Measurements from ENCODE around the gene SLC44A3. TPM values are rescaled to one million over a fixed set of nuclear protein-coding genes. Genes with fewer than 3 reads are reported as not detected.
A peak's percentile ranks its signal among the peaks of the same experiment; 100 is the strongest.

SLC44A3 gene
- total and polyA plus RNA-seq, 2 donors (not counting 1 experiment from before 2014, with no cell fraction given) = 3.9 to 9.7 TPM

DNA sequence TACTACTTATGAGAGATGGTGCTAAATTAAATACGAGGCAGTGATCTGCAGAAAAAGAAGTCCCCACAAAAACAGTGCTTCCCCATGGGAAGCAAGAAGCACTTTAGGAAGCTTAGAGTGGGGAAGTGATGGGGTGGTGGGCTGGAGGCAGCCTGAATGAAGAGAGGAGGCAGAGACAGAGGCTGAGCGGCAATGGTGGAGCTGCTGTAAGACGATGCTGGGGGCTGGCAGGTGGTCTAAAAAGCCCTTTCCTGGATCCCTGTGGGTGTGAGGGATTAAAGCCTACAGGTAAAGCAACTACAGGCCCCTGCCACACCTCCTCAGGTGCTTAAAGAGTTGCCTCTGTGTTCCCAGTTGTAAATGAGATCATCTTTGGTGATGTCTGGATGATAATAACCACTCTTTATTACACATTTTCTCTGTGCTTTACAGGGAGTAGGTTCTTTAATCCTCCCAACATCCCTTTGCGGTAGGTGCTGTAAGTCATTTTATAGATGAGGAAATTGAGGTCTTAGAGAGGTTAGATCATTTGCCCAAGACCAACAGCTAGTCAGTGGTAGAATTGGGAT, 67.5 kb downstream of the SLC44A3 start:
- H3K27ac ChIP-seq (ENCODE audit: insufficient read depth, low read length) = no peak overlapping the region
- no peak for DNase-seq (ENCODE audit: low read depth in 2 of 2)
- no peak overlapping the region for H3K4me2 ChIP-seq (ENCODE audit: extremely low read depth, insufficient read depth, low read length)
- no peaks in the 10 kb centered on the region for H3K9me3 ChIP-seq (ENCODE audit: control insufficient read depth, insufficient read depth, low read depth, low read length)
- H4K20me1 ChIP-seq (ENCODE audit: control insufficient read depth, extremely low read depth, insufficient read depth, low read length) = no peaks in the 10 kb centered on the region
- H3K36me3 ChIP-seq (ENCODE audit: control insufficient read depth, insufficient read depth, low read length) = no peaks in the 10 kb centered on the region
- TF ChIP-seq, protein P1, sequence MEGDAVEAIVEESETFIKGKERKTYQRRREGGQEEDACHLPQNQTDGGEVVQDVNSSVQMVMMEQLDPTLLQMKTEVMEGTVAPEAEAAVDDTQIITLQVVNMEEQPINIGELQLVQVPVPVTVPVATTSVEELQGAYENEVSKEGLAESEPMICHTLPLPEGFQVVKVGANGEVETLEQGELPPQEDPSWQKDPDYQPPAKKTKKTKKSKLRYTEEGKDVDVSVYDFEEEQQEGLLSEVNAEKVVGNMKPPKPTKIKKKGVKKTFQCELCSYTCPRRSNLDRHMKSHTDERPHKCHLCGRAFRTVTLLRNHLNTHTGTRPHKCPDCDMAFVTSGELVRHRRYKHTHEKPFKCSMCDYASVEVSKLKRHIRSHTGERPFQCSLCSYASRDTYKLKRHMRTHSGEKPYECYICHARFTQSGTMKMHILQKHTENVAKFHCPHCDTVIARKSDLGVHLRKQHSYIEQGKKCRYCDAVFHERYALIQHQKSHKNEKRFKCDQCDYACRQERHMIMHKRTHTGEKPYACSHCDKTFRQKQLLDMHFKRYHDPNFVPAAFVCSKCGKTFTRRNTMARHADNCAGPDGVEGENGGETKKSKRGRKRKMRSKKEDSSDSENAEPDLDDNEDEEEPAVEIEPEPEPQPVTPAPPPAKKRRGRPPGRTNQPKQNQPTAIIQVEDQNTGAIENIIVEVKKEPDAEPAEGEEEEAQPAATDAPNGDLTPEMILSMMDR (conservative IDR thresholded peaks at IDR 0.05 in 1 of 2, IDR thresholded peaks at IDR 0.05 in 1 of 2; ENCODE audit: low read depth in 1 of 2, low read length in 2 of 2) = no peak
- no peak for TF ChIP-seq EZH2 (IDR thresholded peaks at IDR 0.05; ENCODE audit: low read length, missing control alignments)
- no peak overlapping the region for H3K4me3 ChIP-seq (replicated peaks in 1 of 4; ENCODE audit: control extremely low read depth in 1 of 4, insufficient read depth in 1 of 4, low read depth in 3 of 4, low read length in 4 of 4)
- H3K27me3 ChIP-seq (ENCODE audit: control insufficient read depth, insufficient read depth, low read length) = no peaks in the 10 kb centered on the region
- H3K9ac ChIP-seq (ENCODE audit: insufficient read depth, low read length) = no peak overlapping the region
- H2AFZ ChIP-seq (ENCODE audit: low read length) = no peak overlapping the region
- peaks cover 11% of the 10 kb centered on the region for H3K4me1 ChIP-seq (ENCODE audit: control insufficient read depth, extremely low read depth, insufficient read depth, low read length)
- H3K79me2 ChIP-seq (ENCODE audit: control insufficient read depth, insufficient read depth, low read length) = no peaks in the 10 kb centered on the region

DNA sequence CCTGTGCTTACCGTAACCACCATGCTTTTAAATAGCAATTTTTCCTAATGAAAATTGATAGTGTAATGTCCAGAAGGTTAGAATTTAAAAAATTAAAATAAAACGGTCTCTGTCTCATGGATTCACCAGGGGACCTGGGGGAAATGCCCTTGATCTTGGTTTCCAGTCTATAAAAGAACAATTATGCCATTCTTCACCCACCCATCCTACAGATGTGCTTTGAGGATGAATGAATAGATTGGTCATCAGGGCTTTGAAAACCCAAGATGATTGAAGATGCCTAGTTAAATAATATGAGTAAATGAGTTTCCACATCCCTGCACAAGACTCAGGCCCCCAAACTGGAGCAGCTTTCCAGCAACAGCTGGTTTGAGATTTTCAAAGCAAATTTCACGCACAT, 68.0 kb downstream of the SLC44A3 start:
- no peak for TF ChIP-seq EZH2 (IDR thresholded peaks at IDR 0.05; ENCODE audit: low read length, missing control alignments)
- TF ChIP-seq, protein P1 (conservative IDR thresholded peaks at IDR 0.05 in 1 of 2, IDR thresholded peaks at IDR 0.05 in 1 of 2; ENCODE audit: low read depth in 1 of 2, low read length in 2 of 2) = no peak
- H3K4me2 ChIP-seq (ENCODE audit: extremely low read depth, insufficient read depth, low read length) = no peak overlapping the region
- H3K9me3 ChIP-seq (ENCODE audit: control insufficient read depth, insufficient read depth, low read depth, low read length) = no peaks in the 10 kb centered on the region
- no peaks in the 10 kb centered on the region for H3K79me2 ChIP-seq (ENCODE audit: control insufficient read depth, insufficient read depth, low read length)
- no peak overlapping the region for H2AFZ ChIP-seq (ENCODE audit: low read length)
- H3K4me3 ChIP-seq (replicated peaks in 1 of 4; ENCODE audit: control extremely low read depth in 1 of 4, insufficient read depth in 1 of 4, low read depth in 3 of 4, low read length in 4 of 4) = no peak overlapping the region
- no peak overlapping the region for H3K9ac ChIP-seq (ENCODE audit: insufficient read depth, low read length)
- no peaks in the 10 kb centered on the region for H4K20me1 ChIP-seq (ENCODE audit: control insufficient read depth, extremely low read depth, insufficient read depth, low read length)
- peaks cover 11% of the 10 kb centered on the region for H3K4me1 ChIP-seq (ENCODE audit: control insufficient read depth, extremely low read depth, insufficient read depth, low read length)
- no peaks in the 10 kb centered on the region for H3K27me3 ChIP-seq (ENCODE audit: control insufficient read depth, insufficient read depth, low read length)
- H3K27ac ChIP-seq (ENCODE audit: insufficient read depth, low read length) = no peak overlapping the region
- H3K36me3 ChIP-seq (ENCODE audit: control insufficient read depth, insufficient read depth, low read length) = no peaks in the 10 kb centered on the region
- DNase-seq (ENCODE audit: low read depth in 2 of 2) = no peak

DNA sequence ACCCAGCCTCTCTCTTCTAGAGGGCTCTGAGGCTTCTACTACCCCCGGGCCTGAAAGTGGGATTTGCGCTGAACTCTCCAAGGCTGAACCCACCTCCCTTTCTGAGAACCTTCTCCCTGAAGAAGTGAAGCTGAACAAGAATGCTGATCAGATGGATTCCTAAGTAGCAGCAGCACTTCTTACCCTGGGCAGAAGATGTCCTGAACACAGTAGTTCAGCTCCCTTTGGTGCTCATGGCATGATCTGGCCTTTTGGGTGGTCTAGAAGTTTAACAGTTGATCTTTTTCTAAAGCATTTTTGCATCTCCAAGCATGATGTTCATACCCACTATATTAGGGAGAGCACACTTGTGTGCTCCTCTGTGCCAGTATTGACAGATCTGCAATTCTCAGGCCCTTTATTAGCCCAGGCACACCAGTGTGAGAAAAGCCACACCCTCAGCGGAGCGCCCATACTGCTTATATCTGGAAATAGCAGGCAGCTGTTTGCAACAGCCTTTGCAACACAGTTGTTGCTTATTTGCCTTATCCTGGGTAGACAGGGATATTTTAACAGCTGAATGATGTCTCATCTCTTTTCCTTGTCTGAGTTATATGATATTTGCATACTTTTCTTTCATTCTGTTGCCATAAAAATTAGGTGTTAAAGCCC, 72.6 kb downstream of the SLC44A3 start:
- peak in 1 of 2 donors; percentile 42 for DNase-seq (ENCODE audit: low read depth in 2 of 2)
- no peaks in the 10 kb centered on the region for H3K79me2 ChIP-seq (ENCODE audit: control insufficient read depth, insufficient read depth, low read length)
- H3K4me2 ChIP-seq (ENCODE audit: extremely low read depth, insufficient read depth, low read length) = no peak overlapping the region
- H3K27ac ChIP-seq (ENCODE audit: insufficient read depth, low read length) = no peak overlapping the region
- no peaks in the 10 kb centered on the region for H3K27me3 ChIP-seq (ENCODE audit: control insufficient read depth, insufficient read depth, low read length)
- H3K9me3 ChIP-seq (ENCODE audit: control insufficient read depth, insufficient read depth, low read depth, low read length) = no peaks in the 10 kb centered on the region
- peaks cover 16% of the 10 kb centered on the region for H3K36me3 ChIP-seq (ENCODE audit: control insufficient read depth, insufficient read depth, low read length)
- no peak overlapping the region for H2AFZ ChIP-seq (ENCODE audit: low read length)
- no peaks in the 10 kb centered on the region for H3K4me1 ChIP-seq (ENCODE audit: control insufficient read depth, extremely low read depth, insufficient read depth, low read length)
- H4K20me1 ChIP-seq (ENCODE audit: control insufficient read depth, extremely low read depth, insufficient read depth, low read length) = no peaks in the 10 kb centered on the region
- H3K4me3 ChIP-seq (replicated peaks in 1 of 4; ENCODE audit: control extremely low read depth in 1 of 4, insufficient read depth in 1 of 4, low read depth in 3 of 4, low read length in 4 of 4) = no peak overlapping the region
- no peak overlapping the region for H3K9ac ChIP-seq (ENCODE audit: insufficient read depth, low read length)
- no peak for TF ChIP-seq EZH2 (IDR thresholded peaks at IDR 0.05; ENCODE audit: low read length, missing control alignments)
- TF ChIP-seq, protein P1 (conservative IDR thresholded peaks at IDR 0.05 in 1 of 2, IDR thresholded peaks at IDR 0.05 in 1 of 2; ENCODE audit: low read depth in 1 of 2, low read length in 2 of 2) = no peak
